AG20443 (cell line): ENCODE measurements around the gene GNG7.
A peak's percentile ranks its signal among the peaks of the same experiment; 100 is the strongest.
"Not testable (repeated sequence)": the region's sequence is repeated elsewhere in the genome, so short reads cannot be mapped to it uniquely, and the experiment has no call there.

Experiments
- DNase-seq: peaks from one replicate; pipeline ENCODE4 v3.0.0; 2012; ENCODE audit warnings: low spot score, mixed read lengths

GNG7 gene

GRCh38 chr19:2713170-2713569 is 10.7 kb upstream of the GNG7 start:
- not testable (repeated sequence) for DNase-seq

GRCh38 chr19:2711875-2712205 is 9.3 kb upstream of the GNG7 start:
- no peak for DNase-seq

- DNase-seq = peak; percentile 50
Observed at GRCh38 chr19:2711172-2711874, 8.8 kb upstream of the GNG7 start.

GRCh38 chr19:2706251-2706650 is 3.8 kb upstream of the GNG7 start:
- DNase-seq = no peak

- DNase-seq = no peak
Observed at GRCh38 chr19:2703691-2704216, 1.3 kb upstream of the GNG7 start.

- DNase-seq = no peak
Observed at GRCh38 chr19:2703077-2703437, 563 bp upstream of the GNG7 start.

GRCh38 chr19:2701361-2702169 is 929 bp downstream of the GNG7 start:
- DNase-seq = no peak

GRCh38 chr19:2700660-2701360 is 1.7 kb downstream of the GNG7 start:
- DNase-seq = no peak

- no peak for DNase-seq
Observed at GRCh38 chr19:2699413-2700140, 2.9 kb downstream of the GNG7 start.

- no peak for DNase-seq
Observed at GRCh38 chr19:2694196-2694595, 8.3 kb downstream of the GNG7 start.

GRCh38 chr19:2693492-2694160 is 8.9 kb downstream of the GNG7 start:
- DNase-seq = no peak

- DNase-seq = no peak
Observed at GRCh38 chr19:2691951-2692350, 10.5 kb downstream of the GNG7 start.

GRCh38 chr19:2690856-2691255 is 11.6 kb downstream of the GNG7 start:
- no peak for DNase-seq

- no peak for DNase-seq
Observed at GRCh38 chr19:2686360-2686759, 16.1 kb downstream of the GNG7 start.

GRCh38 chr19:2685204-2685704 is 17.2 kb downstream of the GNG7 start:
- DNase-seq = no peak

GRCh38 chr19:2683430-2684003 is 19.0 kb downstream of the GNG7 start:
- DNase-seq = no peak

- DNase-seq = no peak
Observed at GRCh38 chr19:2680808-2681207, 21.7 kb downstream of the GNG7 start.

GRCh38 chr19:2679439-2679838 is 23.1 kb downstream of the GNG7 start:
- DNase-seq = no peak

GRCh38 chr19:2678948-2679347 is 23.5 kb downstream of the GNG7 start:
- DNase-seq = not testable (repeated sequence)

GRCh38 chr19:2678044-2678671 is 24.3 kb downstream of the GNG7 start:
- DNase-seq = no peak

GRCh38 chr19:2676823-2677222 is 25.7 kb downstream of the GNG7 start:
- DNase-seq = no peak
